Measurements from ENCODE around the gene SCNN1B.

- TF ChIP-seq CTCF (IDR thresholded peaks at IDR 0.05) (no peak), POLR2A (IDR thresholded peaks at IDR 0.05) (no peak)
These were observed 24.1 kb upstream of the SCNN1B start for GRCh38 chr16:23278031-23278430.
